Mesendoderm (in vitro differentiated cells): Measurements from ENCODE around the gene ARHGAP26.

Experiments
- DNase-seq: peaks from one replicate; pipeline ENCODE4 v3.0.0; 2013
- H2AK5ac ChIP-seq: 2 replicates; pipeline ENCODE4 v1.6.1; 2013; ENCODE audit warnings: low read length, inconsistent platforms
- H2BK120ac ChIP-seq: 2 replicates; pipeline ENCODE4 v1.6.1; 2013; ENCODE audit warnings: low read depth, mild to moderate bottlenecking, low read length, moderate library complexity, mixed read lengths
- H2BK15ac ChIP-seq: replicated peaks from 2 replicates; pipeline ENCODE4 v1.6.1; 2013; ENCODE audit warnings: low read depth, mild to moderate bottlenecking, moderate library complexity
- H2BK5ac ChIP-seq: 2 replicates; pipeline ENCODE4 v1.6.1; 2013; ENCODE audit warnings: low read length, inconsistent platforms
- H3K18ac ChIP-seq: 2 replicates; pipeline ENCODE4 v1.6.1; 2013; ENCODE audit warnings: mild to moderate bottlenecking, low read length, mixed read lengths
- H3K23ac ChIP-seq: one replicate; pipeline ENCODE4 v1.6.1; 2013; ENCODE audit warnings: low read length
- H3K27ac ChIP-seq: 2 replicates; pipeline ENCODE4 v1.5.1; 2013; ENCODE audit warnings: low read depth, mild to moderate bottlenecking, inconsistent platforms, low read length, moderate library complexity
- H3K27me3 ChIP-seq: 2 replicates; pipeline ENCODE4 v1.6.1; 2013; ENCODE audit warnings: low read length, control low read depth, mild to moderate bottlenecking, inconsistent platforms; ENCODE audit not compliant: insufficient read depth, poor library complexity
- H3K36me3 ChIP-seq: 2 replicates; pipeline ENCODE4 v1.6.1; 2013; ENCODE audit warnings: low read length, inconsistent platforms; ENCODE audit not compliant: control insufficient read depth, insufficient read depth
- H3K4ac ChIP-seq: one replicate; pipeline ENCODE4 v1.6.1; 2013; ENCODE audit warnings: low read depth, mild to moderate bottlenecking, low read length, moderate library complexity
- H3K4me1 ChIP-seq: 2 replicates; pipeline ENCODE4 v1.6.1; 2013; ENCODE audit warnings: low read depth, low read length, inconsistent platforms; ENCODE audit not compliant: control insufficient read depth
- H3K4me2 ChIP-seq: 2 replicates; pipeline ENCODE4 v1.6.1; 2013; ENCODE audit warnings: low read length
- H3K4me3 ChIP-seq: 2 replicates; pipeline ENCODE4 v1.5.1; 2013; ENCODE audit warnings: mild to moderate bottlenecking, low read length
- H3K56ac ChIP-seq: one replicate; pipeline ENCODE4 v1.6.1; 2013; ENCODE audit warnings: low read length
- H3K79me1 ChIP-seq: 2 replicates; pipeline ENCODE4 v1.6.1; 2013; ENCODE audit warnings: low read length, inconsistent platforms
- H3K79me2 ChIP-seq: 2 replicates; pipeline ENCODE4 v1.6.1; 2013; ENCODE audit warnings: mild to moderate bottlenecking, low read length; ENCODE audit not compliant: control insufficient read depth, insufficient read depth
- H3K9ac ChIP-seq: 2 replicates; pipeline ENCODE4 v1.6.1; 2013; ENCODE audit warnings: low read length, inconsistent platforms
- H4K5ac ChIP-seq: one replicate; pipeline ENCODE4 v1.6.1; 2013; ENCODE audit warnings: low read length
- H4K8ac ChIP-seq: one replicate; pipeline ENCODE4 v1.6.1; 2013; ENCODE audit warnings: low read depth, mild to moderate bottlenecking, control low read depth, low read length, moderate library complexity
- WGBS: extraction: QIAGEN DNeasy Blood & Tissue Kit; methylation state at CpG from one replicate; pipeline ENCODE4 v1.1.7; 2013; ENCODE audit warnings: low lambda C conversion rate, missing lambda C conversion rate; ENCODE audit not compliant: insufficient coverage; ENCODE audit errors: extremely low coverage; 5-methylcytosine and 5-hydroxymethylcytosine counted together

ARHGAP26 gene

DNA sequence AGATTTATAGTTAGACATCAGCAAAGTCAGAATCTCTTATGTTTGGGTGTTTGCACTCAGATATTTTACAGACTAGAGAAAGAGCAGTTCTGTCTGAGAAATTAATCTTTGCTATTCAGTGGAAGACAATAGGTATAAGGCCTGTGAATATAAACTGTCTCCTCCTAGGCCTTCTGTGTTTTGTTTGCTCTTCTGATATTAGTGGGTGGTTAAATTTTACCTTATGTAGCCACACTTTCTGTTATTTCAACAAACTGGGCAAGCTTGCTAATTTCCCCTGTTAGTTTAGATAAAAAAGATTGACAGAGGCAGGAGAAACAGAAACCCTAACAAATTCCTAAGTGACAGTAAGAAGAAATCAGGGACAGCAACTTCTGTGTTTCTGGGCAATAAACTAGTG is 141.6 kb downstream of the ARHGAP26 start:
- H3K4me1 ChIP-seq: peaks cover 3% of the 10 kb centered on the region
- H2BK15ac ChIP-seq: no peak overlapping the region
- no peaks in the 10 kb centered on the region for H3K79me2 ChIP-seq
- no peak overlapping the region for H3K23ac ChIP-seq
- no peak overlapping the region for H3K27ac ChIP-seq
- H3K4me2 ChIP-seq: no peak overlapping the region
- no peaks in the 10 kb centered on the region for H3K27me3 ChIP-seq
- no peak overlapping the region for H4K8ac ChIP-seq
- no peaks in the 10 kb centered on the region for H3K36me3 ChIP-seq
- DNase-seq: no peak
- H3K4ac ChIP-seq: no peak overlapping the region
- H3K18ac ChIP-seq: no peak overlapping the region
- H2AK5ac ChIP-seq: no peak overlapping the region
- H3K9ac ChIP-seq: no peak overlapping the region
- H3K56ac ChIP-seq: no peak overlapping the region
- no peak overlapping the region for H4K5ac ChIP-seq
- no peak overlapping the region for H2BK5ac ChIP-seq
- no peak overlapping the region for H3K4me3 ChIP-seq
- H2BK120ac ChIP-seq: no peak overlapping the region
- H3K79me1 ChIP-seq: no peaks in the 10 kb centered on the region

DNA sequence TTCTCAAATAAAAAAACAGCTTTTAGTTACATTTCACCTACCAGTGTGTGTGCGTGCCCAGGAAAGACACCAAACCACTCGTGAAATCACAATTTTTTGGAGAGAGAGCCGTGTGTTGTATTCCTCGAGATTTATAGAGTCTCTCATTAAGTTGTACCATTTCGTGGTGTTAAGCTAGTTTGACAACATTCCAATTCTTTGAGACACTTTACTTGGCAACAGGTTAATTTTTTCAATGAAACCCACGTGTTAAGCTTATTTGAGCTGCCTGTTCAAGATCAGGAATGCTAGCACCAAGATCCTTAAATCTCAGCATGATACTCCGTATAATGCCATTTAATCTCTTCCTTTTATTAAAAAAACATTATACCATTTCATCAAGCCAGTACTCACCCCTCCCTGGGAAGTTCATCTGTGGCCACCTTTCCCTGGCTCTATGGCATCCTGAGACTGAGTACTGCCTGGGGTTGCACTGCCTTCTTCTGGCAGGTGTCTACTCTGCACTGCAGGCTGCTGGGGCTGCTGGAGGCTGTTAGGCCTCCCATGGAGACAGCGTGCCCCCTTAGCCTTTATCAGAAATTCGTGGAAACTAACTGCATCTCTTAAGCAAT is 143.7 kb downstream of the ARHGAP26 start:
- peak; percentile 57 for DNase-seq
- no peak overlapping the region for H2BK5ac ChIP-seq
- H3K4me2 ChIP-seq: no peak overlapping the region
- H3K56ac ChIP-seq: no peak overlapping the region
- no peak overlapping the region for H3K27ac ChIP-seq
- H3K36me3 ChIP-seq: no peaks in the 10 kb centered on the region
- no peak overlapping the region for H3K9ac ChIP-seq
- no peak overlapping the region for H4K5ac ChIP-seq
- no peaks in the 10 kb centered on the region for H3K27me3 ChIP-seq
- no peak overlapping the region for H3K18ac ChIP-seq
- no peaks in the 10 kb centered on the region for H3K4me1 ChIP-seq
- no peak overlapping the region for H4K8ac ChIP-seq
- H3K79me1 ChIP-seq: no peaks in the 10 kb centered on the region
- no peaks in the 10 kb centered on the region for H3K79me2 ChIP-seq
- no peak overlapping the region for H2BK120ac ChIP-seq
- H3K23ac ChIP-seq: no peak overlapping the region
- H2AK5ac ChIP-seq: no peak overlapping the region
- no peak overlapping the region for H3K4me3 ChIP-seq
- no peak overlapping the region for H3K4ac ChIP-seq
- WGBS: 100% methylated on average over 1 of the region's 9 CpGs
- H2BK15ac ChIP-seq: no peak overlapping the region

DNA sequence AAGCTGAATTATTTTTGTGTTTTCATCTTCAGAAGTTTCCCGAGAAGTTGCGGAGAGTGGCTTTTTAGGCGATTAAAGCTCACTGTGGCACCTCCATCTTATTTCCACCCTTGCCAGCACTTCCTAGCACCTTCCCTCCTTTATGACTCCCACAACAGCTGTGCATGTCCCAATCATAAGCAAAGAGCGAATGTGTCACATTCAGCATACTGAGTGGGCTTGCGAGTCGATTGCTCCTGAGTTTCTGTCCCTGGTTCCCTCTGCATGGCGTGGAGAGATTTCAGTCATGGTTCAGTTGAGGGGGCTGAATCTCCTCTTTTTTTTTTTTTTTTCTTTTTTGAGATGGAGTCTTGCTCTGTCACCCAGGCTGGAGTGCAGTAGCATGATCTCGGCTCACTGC is 144.9 kb downstream of the ARHGAP26 start:
- no CpG with 5 or more reads among the region's 8 CpGs for WGBS
- H3K4ac ChIP-seq: no peak overlapping the region
- H3K79me2 ChIP-seq: no peaks in the 10 kb centered on the region
- H4K8ac ChIP-seq: no peak overlapping the region
- H3K23ac ChIP-seq: no peak overlapping the region
- no peaks in the 10 kb centered on the region for H3K36me3 ChIP-seq
- H2BK15ac ChIP-seq: no peak overlapping the region
- H4K5ac ChIP-seq: no peak overlapping the region
- no peak overlapping the region for H3K18ac ChIP-seq
- no peaks in the 10 kb centered on the region for H3K79me1 ChIP-seq
- H3K4me3 ChIP-seq: no peak overlapping the region
- H3K27ac ChIP-seq: no peak overlapping the region
- no peak overlapping the region for H2BK120ac ChIP-seq
- no peak overlapping the region for H3K56ac ChIP-seq
- DNase-seq: no peak
- no peak overlapping the region for H2BK5ac ChIP-seq
- no peak overlapping the region for H2AK5ac ChIP-seq
- no peak overlapping the region for H3K9ac ChIP-seq
- H3K27me3 ChIP-seq: no peaks in the 10 kb centered on the region
- no peak overlapping the region for H3K4me2 ChIP-seq
- H3K4me1 ChIP-seq: no peaks in the 10 kb centered on the region

DNA sequence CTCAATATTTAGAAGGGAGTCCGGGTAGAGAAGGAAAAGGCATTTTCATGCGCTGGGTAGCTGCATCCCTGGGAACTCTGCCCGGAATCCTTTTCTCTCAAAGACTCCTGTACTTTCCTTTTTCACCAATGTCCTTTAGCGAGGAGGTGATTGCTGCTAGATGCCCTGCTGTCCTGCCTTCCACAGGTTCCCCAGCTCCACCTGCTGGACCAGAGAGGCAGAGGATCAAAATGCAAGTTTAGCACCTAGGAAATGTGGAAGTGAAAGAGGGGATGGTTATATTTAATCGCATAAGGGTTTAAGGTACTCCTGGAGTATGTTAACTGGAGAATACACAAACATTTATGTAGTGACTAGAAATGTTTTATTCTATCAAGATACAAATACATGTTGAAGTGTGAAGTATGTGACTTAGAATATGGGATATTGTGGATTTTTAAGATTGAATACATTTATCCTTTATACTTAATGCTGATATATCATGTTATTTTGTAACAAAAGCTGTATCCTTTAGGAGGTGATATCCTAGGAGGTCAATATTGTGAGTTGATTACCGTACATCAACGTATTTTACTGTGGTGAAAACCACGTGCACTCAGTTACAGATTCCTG is 145.7 kb downstream of the ARHGAP26 start:
- no peaks in the 10 kb centered on the region for H3K27me3 ChIP-seq
- H3K4ac ChIP-seq: no peak overlapping the region
- no peak overlapping the region for H3K27ac ChIP-seq
- H3K79me2 ChIP-seq: no peaks in the 10 kb centered on the region
- H3K4me2 ChIP-seq: no peak overlapping the region
- WGBS: no CpG with 5 or more reads among the region's 8 CpGs
- H3K9ac ChIP-seq: no peak overlapping the region
- no peak overlapping the region for H3K18ac ChIP-seq
- H2BK15ac ChIP-seq: no peak overlapping the region
- no peak overlapping the region for H2BK120ac ChIP-seq
- no peak overlapping the region for H2BK5ac ChIP-seq
- H3K23ac ChIP-seq: no peak overlapping the region
- peak; percentile 86 for DNase-seq
- H3K79me1 ChIP-seq: no peaks in the 10 kb centered on the region
- no peak overlapping the region for H3K56ac ChIP-seq
- H4K8ac ChIP-seq: no peak overlapping the region
- H3K36me3 ChIP-seq: no peaks in the 10 kb centered on the region
- H3K4me1 ChIP-seq: no peaks in the 10 kb centered on the region
- H4K5ac ChIP-seq: no peak overlapping the region
- no peak overlapping the region for H3K4me3 ChIP-seq
- H2AK5ac ChIP-seq: no peak overlapping the region

DNA sequence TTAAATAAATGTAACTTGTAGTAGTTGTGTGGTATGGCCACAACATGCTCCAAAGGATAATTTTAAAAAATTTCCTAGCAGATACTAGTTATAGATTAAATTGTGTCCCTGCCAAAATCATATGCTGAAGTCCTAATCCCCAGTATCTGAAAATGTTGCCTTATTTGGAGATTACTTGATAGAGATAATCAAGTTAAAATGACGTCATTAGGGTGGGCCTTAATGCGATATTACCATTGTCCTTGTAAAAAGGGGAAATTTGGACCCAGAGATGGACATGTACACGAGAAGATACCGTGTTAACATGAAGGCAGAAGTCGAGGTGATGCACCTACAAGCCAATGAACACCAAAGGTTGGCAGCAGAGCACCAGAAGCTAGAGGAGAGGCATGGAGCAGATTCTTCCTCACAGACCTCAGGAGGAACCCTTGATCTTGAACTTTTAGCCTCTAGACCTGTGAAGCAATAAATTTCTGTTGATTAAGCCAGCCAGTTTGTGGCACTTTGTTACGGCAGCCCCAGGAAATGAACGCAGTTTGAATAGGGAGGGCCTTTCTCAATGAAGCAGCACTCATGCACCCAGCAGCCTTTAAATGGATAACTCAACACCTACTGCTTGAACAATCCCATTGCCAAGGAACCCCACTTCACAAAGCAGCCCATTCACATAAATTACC is 148.9 kb downstream of the ARHGAP26 start:
- no peak overlapping the region for H4K5ac ChIP-seq
- no peak overlapping the region for H3K56ac ChIP-seq
- H2BK5ac ChIP-seq: no peak overlapping the region
- H2BK120ac ChIP-seq: no peak overlapping the region
- no peaks in the 10 kb centered on the region for H3K79me2 ChIP-seq
- no peak overlapping the region for H3K4ac ChIP-seq
- no peak overlapping the region for H3K23ac ChIP-seq
- no peak overlapping the region for H3K4me2 ChIP-seq
- H3K27me3 ChIP-seq: no peaks in the 10 kb centered on the region
- no peaks in the 10 kb centered on the region for H3K79me1 ChIP-seq
- H3K4me3 ChIP-seq: no peak overlapping the region
- H4K8ac ChIP-seq: no peak overlapping the region
- no peak for DNase-seq
- WGBS: no CpG with 5 or more reads among the region's 7 CpGs
- no peak overlapping the region for H2BK15ac ChIP-seq
- no peak overlapping the region for H3K18ac ChIP-seq
- H3K36me3 ChIP-seq: no peaks in the 10 kb centered on the region
- no peak overlapping the region for H2AK5ac ChIP-seq
- H3K9ac ChIP-seq: no peak overlapping the region
- H3K4me1 ChIP-seq: no peaks in the 10 kb centered on the region
- H3K27ac ChIP-seq: no peak overlapping the region
